ENCODE data around the gene PAPSS1. TPM values are rescaled to one million over a fixed set of nuclear protein-coding genes. Genes with fewer than 3 reads are reported as not detected.

Gene PAPSS1
- total and polyA plus RNA-seq, 9 of the 15 experiments (the other 6 are each of a cell fraction or from before 2014, with no cell fraction given) = 21.1 to 53.9 (median 41.9) TPM

DNA sequence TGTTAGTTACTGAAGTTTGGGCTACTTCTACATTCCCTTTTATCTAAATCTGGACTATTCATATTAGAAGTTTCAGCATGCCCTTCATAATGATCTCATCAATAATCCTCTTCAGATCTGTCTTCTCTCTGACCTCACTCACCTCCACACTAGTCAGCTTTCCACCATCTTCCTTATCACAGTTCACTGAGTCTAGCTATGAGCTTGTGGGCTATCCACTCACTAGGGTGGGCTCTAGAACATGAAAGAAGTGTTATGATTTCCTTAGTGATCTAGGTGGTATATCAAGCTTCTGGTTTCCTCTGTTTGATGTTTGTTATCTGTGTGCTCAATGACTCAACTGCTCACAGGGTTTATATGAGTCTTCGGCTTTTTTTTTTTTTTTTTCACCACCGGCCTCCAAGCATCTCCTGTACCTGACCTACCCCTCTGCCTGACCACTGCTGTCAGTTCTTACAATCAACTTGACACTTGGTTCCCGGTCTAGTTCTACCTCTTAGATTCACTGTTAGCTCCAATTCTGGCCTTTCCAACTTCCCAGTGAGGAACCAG lies 103.1 kb downstream of the PAPSS1 start:
- Histone ChIP-seq H3K27ac (ENCODE audit: extremely low read depth, low read depth, low read length) (no peak overlapping the region), H3K9me1 (ENCODE audit: control insufficient read depth, insufficient read depth, low read length) (no peaks in the 10 kb centered on the region), H3K9ac (ENCODE audit: insufficient read depth in 1 of 2, low read depth in 2 of 2, low read length in 2 of 2) (no peak overlapping the region), H3K4me2 (ENCODE audit: insufficient read depth, low read length) (no peak overlapping the region), H2AFZ (ENCODE audit: low read depth, low read length) (no peak overlapping the region), H3K79me2 (ENCODE audit: control insufficient read depth, insufficient read depth, low read length) (no peaks in the 10 kb centered on the region), H3K4me1 (replicated peaks in 1 of 2; ENCODE audit: control insufficient read depth in 2 of 2, insufficient read depth in 2 of 2, low read length in 2 of 2) (no peaks in the 10 kb centered on the region), H3K4me3 (no peak overlapping the region), H3K9me3 (replicated peaks; ENCODE audit: control insufficient read depth, insufficient read depth, low read depth, low read length) (no peaks in the 10 kb centered on the region), H3K27me3 (ENCODE audit: control insufficient read depth in 2 of 2, insufficient read depth in 2 of 2, low read length in 2 of 2) (no peaks in the 10 kb centered on the region), H3K36me3 (ENCODE audit: control insufficient read depth, insufficient read depth, low read length) (no peaks in the 10 kb centered on the region), H4K20me1 (replicated peaks; ENCODE audit: control insufficient read depth, insufficient read depth, low read length) (no peaks in the 10 kb centered on the region)
- no TSS peak for BruUV-seq (replicated peaks)
- CTCF ChIA-PET (ENCODE audit: low intra/inter-chr PET ratio) = no interaction called here
- 20% methylated on average over 1 of the region's 3 CpGs for WGBS (ENCODE audit: insufficient coverage, low coverage, missing lambda C conversion rate)
- POLR2A ChIA-PET = no interaction called here
- intact Hi-C loops (cut with micrococcal nuclease) = no loop called here
- DNase-seq (ENCODE audit: extremely low read depth in 1 of 4, low spot score in 3 of 4) (no peak), ATAC-seq (no peak), FAIRE-seq (no peak)
- in situ Hi-C loops (cut with MboI) = no loop called here
- no peak for TF ChIP-seq ZNF644 (tag; IDR thresholded peaks at IDR 0.05; ENCODE audit: low read depth)

- in situ Hi-C loops (cut with MboI) (no loop called here), intact Hi-C loops (cut with micrococcal nuclease) (no loop called here)
- ChIA-PET POLR2A (no interaction called here), CTCF (ENCODE audit: low intra/inter-chr PET ratio) (no interaction called here)
- no peak overlapping the region for H3K9ac ChIP-seq (ENCODE audit: insufficient read depth in 1 of 2, low read depth in 2 of 2, low read length in 2 of 2)
- no peak overlapping the region for H3K4me2 ChIP-seq (ENCODE audit: insufficient read depth, low read length)
- 78% methylated on average over 1 of the region's 1 CpG for WGBS (ENCODE audit: insufficient coverage, low coverage, missing lambda C conversion rate)
- no peaks in the 10 kb centered on the region for H3K36me3 ChIP-seq (ENCODE audit: control insufficient read depth, insufficient read depth, low read length)
- H4K20me1 ChIP-seq (replicated peaks; ENCODE audit: control insufficient read depth, insufficient read depth, low read length) = no peaks in the 10 kb centered on the region
- no peaks in the 10 kb centered on the region for H3K9me3 ChIP-seq (replicated peaks; ENCODE audit: control insufficient read depth, insufficient read depth, low read depth, low read length)
- no peak overlapping the region for H3K27ac ChIP-seq (ENCODE audit: extremely low read depth, low read depth, low read length)
- H3K4me3 ChIP-seq = no peak overlapping the region
- DNase-seq (ENCODE audit: extremely low read depth in 1 of 4, low spot score in 3 of 4) (no peak), FAIRE-seq (no peak), ATAC-seq (no peak)
- no peaks in the 10 kb centered on the region for H3K9me1 ChIP-seq (ENCODE audit: control insufficient read depth, insufficient read depth, low read length)
- no peaks in the 10 kb centered on the region for H3K4me1 ChIP-seq (replicated peaks in 1 of 2; ENCODE audit: control insufficient read depth in 2 of 2, insufficient read depth in 2 of 2, low read length in 2 of 2)
- no peaks in the 10 kb centered on the region for H3K79me2 ChIP-seq (ENCODE audit: control insufficient read depth, insufficient read depth, low read length)
- no peaks in the 10 kb centered on the region for H3K27me3 ChIP-seq (ENCODE audit: control insufficient read depth in 2 of 2, insufficient read depth in 2 of 2, low read length in 2 of 2)
- no TSS peak for BruUV-seq (replicated peaks)
- H2AFZ ChIP-seq (ENCODE audit: low read depth, low read length) = no peak overlapping the region
- TF ChIP-seq VEZF1 (CRISPR knock-in tag; IDR thresholded peaks at IDR 0.05) (no peak), ZNF316 (IDR thresholded peaks at IDR 0.05) (no peak), ETV5 (CRISPR knock-in tag; IDR thresholded peaks at IDR 0.05; ENCODE audit: low read depth) (no peak), PYGO2 (tag; IDR thresholded peaks at IDR 0.05) (no peak), MTA3 (IDR thresholded peaks at IDR 0.05; ENCODE audit: borderline replicate concordance) (no peak)
Observed at GRCh38 chr4:107615809-107616208, 104.2 kb downstream of the PAPSS1 start.

Data from K562 (cell line).